MM.1S (cell line): ENCODE data around the gene PPP1R17.

Source experiments
- DNase-seq: peaks from one replicate; pipeline ENCODE4 v3.0.0-alpha.2; 2015
- H2AFZ ChIP-seq: fragments of 300-600 bp; sonication (generic); 2 replicates; pipeline ENCODE4 v1.6.0; 2016; ENCODE audit warnings: antibody characterized with exemption, low read length
- H3F3A ChIP-seq: fragments of 300-600 bp; sonication (generic); 2 replicates; pipeline ENCODE4 v1.6.1; 2016; ENCODE audit warnings: mild to moderate bottlenecking, antibody characterized with exemption, low read length, moderate library complexity, mixed read lengths; ENCODE audit not compliant: insufficient read depth
- H3K27ac ChIP-seq: fragments of 300-600 bp; sonication (generic); 2 replicates; pipeline ENCODE4 v1.5.1; 2016; ENCODE audit warnings: mild to moderate bottlenecking, low read length
- H3K27me3 ChIP-seq: fragments of 300-600 bp; sonication (generic); replicated peaks from 2 replicates; pipeline ENCODE4 v1.6.0; 2016; ENCODE audit warnings: low read length; ENCODE audit not compliant: insufficient read depth
- H3K36me3 ChIP-seq: fragments of 300-600 bp; sonication (generic); replicated peaks from 2 replicates; pipeline ENCODE4 v1.6.1; 2016; ENCODE audit warnings: mild to moderate bottlenecking, low read length, mixed read lengths; ENCODE audit not compliant: insufficient read depth
- H3K4me1 ChIP-seq: fragments of 300-600 bp; sonication (generic); 2 replicates; pipeline ENCODE4 v1.6.1; 2016; ENCODE audit warnings: low read length, mixed read lengths
- H3K4me2 ChIP-seq: fragments of 300-600 bp; sonication (generic); 2 replicates; pipeline ENCODE4 v1.6.0; 2016; ENCODE audit warnings: low read depth, low read length
- H3K4me3 ChIP-seq: fragments of 300-600 bp; sonication (generic); 2 replicates; pipeline ENCODE4 v1.5.1; 2016; ENCODE audit warnings: low read length, mixed read lengths
- H3K79me2 ChIP-seq: fragments of 300-600 bp; sonication (generic); 2 replicates; pipeline ENCODE4 v1.6.1; 2016; ENCODE audit warnings: mixed run types, low read length, mixed read lengths
- H3K9ac ChIP-seq: fragments of 300-600 bp; sonication (generic); 2 replicates; pipeline ENCODE4 v1.6.1; 2016; ENCODE audit warnings: low read length, mixed read lengths
- H3K9me2 ChIP-seq: fragments of 300-600 bp; sonication (generic); replicated peaks from 2 replicates; pipeline ENCODE4 v1.6.1; 2016; ENCODE audit warnings: mild to moderate bottlenecking, low read length, mixed read lengths; ENCODE audit not compliant: insufficient read depth
- H3K9me3 ChIP-seq: fragments of 300-600 bp; sonication (generic); replicated peaks from 2 replicates; pipeline ENCODE4 v1.6.1; 2016; ENCODE audit warnings: mild to moderate bottlenecking, low read length, mixed read lengths; ENCODE audit not compliant: insufficient read depth
- H4K20me1 ChIP-seq: fragments of 300-600 bp; sonication (generic); 2 replicates; pipeline ENCODE4 v1.6.1; 2016; ENCODE audit warnings: mild to moderate bottlenecking, low read length, moderate library complexity, mixed read lengths; ENCODE audit not compliant: insufficient read depth
- CTCF ChIP-seq: fragments of 300-600 bp; sonication (generic); IDR thresholded peaks from 2 replicates; pipeline ENCODE4 v1.5.1; 2016; ENCODE audit warnings: antibody characterized with exemption, low read length, mixed read lengths
- EZH2 ChIP-seq: fragments of 300-600 bp; sonication (generic); optimal IDR thresholded peaks from 2 replicates; pipeline ENCODE3; 2017; ENCODE audit warnings: low read depth, mild to moderate bottlenecking, antibody characterized with exemption, low read length, mixed read lengths
- EZH2phosphoT487 ChIP-seq: fragments of 300-600 bp; sonication (generic); IDR thresholded peaks from 2 replicates; pipeline ENCODE4 v1.6.1; 2018; ENCODE audit warnings: antibody characterized with exemption, low read length

The PPP1R17 gene

GRCh38 chr7:31707089-31707488 is 20.1 kb downstream of the PPP1R17 start:
- Histone ChIP-seq H3K4me1 (no peaks in the 10 kb centered on the region), H3K9me2 (no peaks in the 10 kb centered on the region), H3K4me3 (no peak overlapping the region), H3K27me3 (no peaks in the 10 kb centered on the region), H2AFZ (no peak overlapping the region), H3K4me2 (no peak overlapping the region), H3K27ac (no peak overlapping the region), H3K36me3 (no peaks in the 10 kb centered on the region), H3K79me2 (no peaks in the 10 kb centered on the region), H3F3A (no peaks in the 10 kb centered on the region), H4K20me1 (no peaks in the 10 kb centered on the region), H3K9me3 (no peaks in the 10 kb centered on the region), H3K9ac (no peak overlapping the region)
- no peak for DNase-seq
- no peak for TF ChIP-seq EZH2
- no peak for TF ChIP-seq CTCF
- no peak for TF ChIP-seq EZH2phosphoT487

GRCh38 chr7:31710171-31710570 is 23.2 kb downstream of the PPP1R17 start:
- H3K9me3 ChIP-seq: no peaks in the 10 kb centered on the region
- H2AFZ ChIP-seq: no peak overlapping the region
- H3K4me2 ChIP-seq: no peak overlapping the region
- H3F3A ChIP-seq: no peaks in the 10 kb centered on the region
- H3K4me1 ChIP-seq: no peaks in the 10 kb centered on the region
- H3K9ac ChIP-seq: no peak overlapping the region
- DNase-seq: no peak
- H3K27ac ChIP-seq: no peak overlapping the region
- no peaks in the 10 kb centered on the region for H4K20me1 ChIP-seq
- no peaks in the 10 kb centered on the region for H3K79me2 ChIP-seq
- no peaks in the 10 kb centered on the region for H3K36me3 ChIP-seq
- no peaks in the 10 kb centered on the region for H3K9me2 ChIP-seq
- TF ChIP-seq EZH2phosphoT487 (no peak), EZH2 (no peak), CTCF (no peak)
- no peak overlapping the region for H3K4me3 ChIP-seq
- H3K27me3 ChIP-seq: no peaks in the 10 kb centered on the region

- no peak for TF ChIP-seq EZH2
- no peak for TF ChIP-seq CTCF
- TF ChIP-seq EZH2phosphoT487: no peak
- no peak for DNase-seq
- no peaks in the 10 kb centered on the region for H3K27me3 ChIP-seq
- H3F3A ChIP-seq: no peaks in the 10 kb centered on the region
- no peak overlapping the region for H3K9ac ChIP-seq
- H3K4me2 ChIP-seq: no peak overlapping the region
- H3K4me3 ChIP-seq: no peak overlapping the region
- H3K79me2 ChIP-seq: no peaks in the 10 kb centered on the region
- no peak overlapping the region for H2AFZ ChIP-seq
- H3K4me1 ChIP-seq: no peaks in the 10 kb centered on the region
- H3K27ac ChIP-seq: no peak overlapping the region
- no peaks in the 10 kb centered on the region for H4K20me1 ChIP-seq
- no peaks in the 10 kb centered on the region for H3K36me3 ChIP-seq
- no peaks in the 10 kb centered on the region for H3K9me2 ChIP-seq
- H3K9me3 ChIP-seq: no peaks in the 10 kb centered on the region
Observed at GRCh38 chr7:31716355-31716754, 29.3 kb downstream of the PPP1R17 start.

GRCh38 chr7:31720366-31720765 is 33.4 kb downstream of the PPP1R17 start:
- no peaks in the 10 kb centered on the region for H3K4me1 ChIP-seq
- no peak for TF ChIP-seq EZH2
- TF ChIP-seq CTCF: no peak
- no peak for TF ChIP-seq EZH2phosphoT487
- no peaks in the 10 kb centered on the region for H3K27me3 ChIP-seq
- H3K79me2 ChIP-seq: no peaks in the 10 kb centered on the region
- no peak overlapping the region for H3K9ac ChIP-seq
- no peak for DNase-seq
- H3K27ac ChIP-seq: no peak overlapping the region
- no peak overlapping the region for H2AFZ ChIP-seq
- H3K36me3 ChIP-seq: no peaks in the 10 kb centered on the region
- H3K4me2 ChIP-seq: no peak overlapping the region
- H3K9me3 ChIP-seq: no peaks in the 10 kb centered on the region
- no peak overlapping the region for H3K4me3 ChIP-seq
- H3F3A ChIP-seq: no peaks in the 10 kb centered on the region
- H4K20me1 ChIP-seq: no peaks in the 10 kb centered on the region
- H3K9me2 ChIP-seq: no peaks in the 10 kb centered on the region
